Transverse colon (tissue), 4 donors: Measurements from ENCODE around the gene PLA2G4B.

ENCODE experiments used
- CTCF ChIP-seq, 5 experiments: fragments of 200-600 bp in 3 of 5; fragments of 450-650 bp in 2 of 5; sonication (generic) in 3 of 5; IDR thresholded peaks; 1 replicate in 2 of 5; 2 replicates in 3 of 5; pipeline ENCODE4 v1.5.1; 2016 to 2017; ENCODE audit warnings: antibody characterized with exemption in 5 of 5, inconsistent platforms in 3 of 5, mild to moderate bottlenecking in 2 of 5, moderate library complexity in 1 of 5
- POLR2AphosphoS5 ChIP-seq, 3 donors: sonication (generic); formaldehyde crosslinking; IDR thresholded peaks; one replicate each; pipeline ENCODE4 v1.6.1; 2016; ENCODE audit warnings: antibody characterized with exemption in 3 of 3

- no peak for TF ChIP-seq CTCF (IDR thresholded peaks at IDR 0.05)
- TF ChIP-seq POLR2AphosphoS5 (IDR thresholded peaks at IDR 0.05): no peak
Observed at GRCh38 chr15:41871175-41871905, 32.7 kb downstream of the PLA2G4B start.
